H9 (cell line): ENCODE measurements around the gene SAMD15. TPM values are rescaled to one million over a fixed set of nuclear protein-coding genes. Genes with fewer than 3 reads are reported as not detected.

Source experiments
- DNase-seq: peaks from one replicate; pipeline ENCODE4 v3.0.0-alpha.2; 2017
- H2AFZ ChIP-seq: one replicate; pipeline ENCODE4 v1.6.1; 2013; ENCODE audit warnings: mild to moderate bottlenecking, low read length, control low read depth, moderate library complexity
- H2AK5ac ChIP-seq: 2 replicates; pipeline ENCODE4 v1.6.1; 2013; ENCODE audit warnings: low read length, control low read depth, mixed read lengths; ENCODE audit not compliant: insufficient read length
- H2BK120ac ChIP-seq: one replicate; pipeline ENCODE4 v1.6.1; 2013; ENCODE audit warnings: low read depth, mild to moderate bottlenecking, low read length, control low read depth, inconsistent platforms; ENCODE audit not compliant: poor library complexity, severe bottlenecking
- H2BK12ac ChIP-seq: 2 replicates; pipeline ENCODE4 v1.6.1; 2013; ENCODE audit warnings: low read length, control low read depth, mixed read lengths, low read depth; ENCODE audit not compliant: insufficient read length
- H2BK15ac ChIP-seq: 2 replicates; pipeline ENCODE4 v1.6.1; 2013; ENCODE audit warnings: low read depth, low read length, control low read depth
- H2BK20ac ChIP-seq: one replicate; pipeline ENCODE4 v1.6.1; 2013; ENCODE audit warnings: low read depth, mild to moderate bottlenecking, low read length, control low read depth, inconsistent platforms; ENCODE audit not compliant: poor library complexity, severe bottlenecking
- H2BK5ac ChIP-seq: 2 replicates; pipeline ENCODE4 v1.6.1; 2013; ENCODE audit warnings: low read length, control low read depth, mixed read lengths; ENCODE audit not compliant: insufficient read length
- H3K14ac ChIP-seq: 2 replicates; pipeline ENCODE4 v1.6.1; 2013; ENCODE audit warnings: low read length, control low read depth; ENCODE audit not compliant: insufficient read depth
- H3K18ac ChIP-seq: 2 replicates; pipeline ENCODE4 v1.6.1; 2013; ENCODE audit warnings: low read depth, mild to moderate bottlenecking, mixed read lengths, low read length, control low read depth; ENCODE audit not compliant: insufficient read length
- H3K23ac ChIP-seq: 2 replicates; pipeline ENCODE4 v1.6.1; 2013; ENCODE audit warnings: low read length, control low read depth, mixed read lengths, low read depth; ENCODE audit not compliant: insufficient read length
- H3K23me2 ChIP-seq: 2 replicates; pipeline ENCODE4 v1.6.1; 2013; ENCODE audit warnings: low read depth, mild to moderate bottlenecking, mixed read lengths, low read length, control low read depth; ENCODE audit not compliant: insufficient read length, poor library complexity, severe bottlenecking
- H3K27ac ChIP-seq: 2 replicates; pipeline ENCODE4 v1.5.1; 2013; ENCODE audit warnings: low read length, control low read depth, mixed read lengths, low read depth; ENCODE audit not compliant: insufficient read length
- H3K27me3 ChIP-seq: 2 replicates; pipeline ENCODE4 v1.6.1; 2013; ENCODE audit warnings: low read length, control low read depth, inconsistent platforms; ENCODE audit not compliant: insufficient read depth
- H3K4ac ChIP-seq: 2 replicates; pipeline ENCODE4 v1.6.1; 2013; ENCODE audit warnings: low read depth, mild to moderate bottlenecking, control low read depth, inconsistent platforms, low read length, moderate library complexity
- H3K4me1 ChIP-seq: 2 replicates; pipeline ENCODE4 v1.6.1; 2013; ENCODE audit warnings: low read length, control low read depth, inconsistent platforms; ENCODE audit not compliant: insufficient read depth
- H3K4me2 ChIP-seq: 2 replicates; pipeline ENCODE4 v1.6.1; 2013; ENCODE audit warnings: low read length, control low read depth, mixed read lengths; ENCODE audit not compliant: insufficient read length, insufficient read depth
- H3K56ac ChIP-seq: 2 replicates; pipeline ENCODE4 v1.6.1; 2013; ENCODE audit warnings: low read depth, mild to moderate bottlenecking, mixed read lengths, low read length, control low read depth; ENCODE audit not compliant: insufficient read length
- H3K79me1 ChIP-seq: 2 replicates; pipeline ENCODE4 v1.6.1; 2013; ENCODE audit warnings: low read depth, mild to moderate bottlenecking, moderate library complexity, low read length, control low read depth, inconsistent platforms; ENCODE audit not compliant: insufficient read depth, poor library complexity, severe bottlenecking
- H3K79me2 ChIP-seq: 2 replicates; pipeline ENCODE4 v1.6.1; 2013; ENCODE audit warnings: low read length, control low read depth, inconsistent platforms; ENCODE audit not compliant: insufficient read depth
- H3K9ac ChIP-seq: 2 replicates; pipeline ENCODE4 v1.6.1; 2013; ENCODE audit warnings: low read length, control low read depth, mixed read lengths; ENCODE audit not compliant: insufficient read length; ENCODE audit errors: extremely low read depth
- H3K9me3 ChIP-seq: one replicate; pipeline ENCODE4 v1.6.1; 2013; ENCODE audit warnings: low read depth, low read length, inconsistent platforms; ENCODE audit not compliant: control insufficient read depth
- H3T11ph ChIP-seq: one replicate; pipeline ENCODE4 v1.6.1; 2013; ENCODE audit warnings: mild to moderate bottlenecking, low read length, control low read depth, inconsistent platforms
- H4K20me1 ChIP-seq: one replicate; pipeline ENCODE4 v1.6.1; 2013; ENCODE audit not compliant: control insufficient read depth, insufficient read length, insufficient read depth
- H4K5ac ChIP-seq: 2 replicates; pipeline ENCODE4 v1.6.1; 2013; ENCODE audit warnings: low read depth, mild to moderate bottlenecking, mixed read lengths, low read length, control low read depth; ENCODE audit not compliant: insufficient read length
- H4K8ac ChIP-seq: replicated peaks from 2 replicates; pipeline ENCODE4 v1.6.1; 2013; ENCODE audit warnings: low read length, control low read depth, mixed read lengths, low read depth; ENCODE audit not compliant: insufficient read length
- H4K91ac ChIP-seq: 2 replicates; pipeline ENCODE4 v1.6.1; 2013; ENCODE audit warnings: low read depth, mild to moderate bottlenecking, moderate library complexity, mixed read lengths, low read length, control low read depth; ENCODE audit not compliant: insufficient read length
- H3K27ac Mint-ChIP-seq, 3 experiments: 2 replicates in 2 of 3; 3 replicates in 1 of 3; pipeline ENCODE4 v1.8.0; 2020 to 2021; ENCODE audit warnings: mixed read lengths in 3 of 3, mild to moderate bottlenecking in 1 of 3, moderate library complexity in 1 of 3
- H3K27me3 Mint-ChIP-seq: 2 replicates; pipeline ENCODE4 v1.8.0; 2021; ENCODE audit warnings: low read depth, mild to moderate bottlenecking, moderate library complexity, mixed read lengths
- H3K36me3 Mint-ChIP-seq, 3 experiments: 2 replicates in 2 of 3; 3 replicates in 1 of 3; pipeline ENCODE4 v1.8.0; 2020 to 2021; ENCODE audit warnings: low read depth in 3 of 3, mixed read lengths in 3 of 3; ENCODE audit not compliant: insufficient read depth in 1 of 3
- H3K4me1 Mint-ChIP-seq, 2 experiments: 2 replicates each; pipeline ENCODE4 v1.8.0; 2020; ENCODE audit warnings: mixed read lengths in 2 of 2
- H3K4me3 Mint-ChIP-seq, 2 experiments: 2 replicates in 1 of 2; 3 replicates in 1 of 2; pipeline ENCODE4 v1.8.0; 2020 to 2021; ENCODE audit warnings: mild to moderate bottlenecking in 2 of 2, mixed read lengths in 2 of 2, moderate library complexity in 1 of 2
- H3K9me3 Mint-ChIP-seq, 2 experiments: 2 replicates in 1 of 2; 3 replicates in 1 of 2; pipeline ENCODE4 v1.8.0; 2020; ENCODE audit warnings: mild to moderate bottlenecking in 2 of 2, mixed read lengths in 2 of 2, moderate library complexity in 1 of 2
- WGBS: extraction: QIAGEN DNeasy Blood & Tissue Kit; methylation state at CpG from one replicate; pipeline ENCODE4 v1.1.7; 2013; ENCODE audit warnings: missing lambda C conversion rate, low lambda C conversion rate, mixed read lengths; ENCODE audit not compliant: insufficient read length; ENCODE audit errors: extremely low coverage; 5-methylcytosine and 5-hydroxymethylcytosine counted together
- total RNA-seq: library from RNA; stranded (reverse); gene quantifications from 2 replicates; pipeline ENCODE4 v1.2.1, GENCODE V29; 2021
- TF ChIP-seq, protein P1 (sequence below): fragments of 200-600 bp; sonication (generic); conservative IDR thresholded peaks from 3 replicates; pipeline ENCODE4 v1.8.0; 2021; ENCODE audit warnings: antibody characterized with exemption, mild to moderate bottlenecking

SAMD15 gene
- total RNA-seq, 1 experiment from 2014 or later, result 1.1 TPM

DNA sequence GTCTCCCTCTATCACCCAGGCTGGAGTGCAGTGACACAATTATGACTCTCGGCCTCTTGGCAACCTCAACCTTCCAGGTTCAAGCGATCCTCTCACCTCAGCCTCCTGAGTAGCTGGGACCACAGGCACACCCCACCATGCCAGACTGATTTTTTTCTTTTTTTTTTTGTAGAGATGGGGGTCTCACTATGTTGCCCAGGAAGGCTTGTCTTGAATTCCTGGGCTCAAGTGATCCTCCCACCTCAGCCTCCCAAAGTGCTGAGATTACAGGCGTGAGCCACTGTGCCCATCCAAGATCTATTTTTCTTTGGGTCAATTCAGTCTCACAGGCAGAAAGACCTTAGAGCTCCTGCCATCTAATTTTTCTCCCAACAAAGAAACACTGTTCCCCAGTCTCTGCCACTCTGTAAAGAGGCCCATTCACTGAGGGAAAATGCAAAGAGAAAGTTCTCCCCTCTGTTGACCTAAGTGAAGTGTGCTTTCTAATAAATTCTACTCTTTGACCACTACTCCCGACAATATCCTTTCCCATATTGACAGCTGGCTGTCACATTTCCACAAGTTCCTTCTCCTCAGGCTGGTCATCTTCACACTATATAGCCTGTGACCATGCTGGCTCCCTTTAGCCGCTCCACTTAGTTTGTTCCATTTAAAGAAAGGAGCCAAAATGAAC is 23.6 kb upstream of the SAMD15 start:
- Histone ChIP-seq H3K4me2 (no peak overlapping the region), H2BK120ac (no peak overlapping the region), H3K14ac (no peak overlapping the region), H3K23ac (no peak overlapping the region), H3K27ac (no peak overlapping the region), H2BK5ac (no peak overlapping the region), H3K27me3 (no peaks in the 10 kb centered on the region), H4K91ac (no peak overlapping the region), H3K9me3 (no peaks in the 10 kb centered on the region), H4K20me1 (no peaks in the 10 kb centered on the region), H3K4me1 (no peaks in the 10 kb centered on the region), H4K8ac (no peak overlapping the region), H3K23me2 (no peaks in the 10 kb centered on the region), H3T11ph (no peak overlapping the region), H3K9ac (no peak overlapping the region), H4K5ac (no peak overlapping the region), H2AK5ac (no peak overlapping the region), H3K18ac (no peak overlapping the region), H2AFZ (no peak overlapping the region), H2BK12ac (no peak overlapping the region), H3K4ac (no peak overlapping the region), H3K79me2 (no peaks in the 10 kb centered on the region), H2BK15ac (no peak overlapping the region), H3K79me1 (no peaks in the 10 kb centered on the region), H2BK20ac (no peak overlapping the region), H3K56ac (no peak overlapping the region)
- WGBS, result no CpG with 5 or more reads among the region's 5 CpGs
- TF ChIP-seq, protein P1, sequence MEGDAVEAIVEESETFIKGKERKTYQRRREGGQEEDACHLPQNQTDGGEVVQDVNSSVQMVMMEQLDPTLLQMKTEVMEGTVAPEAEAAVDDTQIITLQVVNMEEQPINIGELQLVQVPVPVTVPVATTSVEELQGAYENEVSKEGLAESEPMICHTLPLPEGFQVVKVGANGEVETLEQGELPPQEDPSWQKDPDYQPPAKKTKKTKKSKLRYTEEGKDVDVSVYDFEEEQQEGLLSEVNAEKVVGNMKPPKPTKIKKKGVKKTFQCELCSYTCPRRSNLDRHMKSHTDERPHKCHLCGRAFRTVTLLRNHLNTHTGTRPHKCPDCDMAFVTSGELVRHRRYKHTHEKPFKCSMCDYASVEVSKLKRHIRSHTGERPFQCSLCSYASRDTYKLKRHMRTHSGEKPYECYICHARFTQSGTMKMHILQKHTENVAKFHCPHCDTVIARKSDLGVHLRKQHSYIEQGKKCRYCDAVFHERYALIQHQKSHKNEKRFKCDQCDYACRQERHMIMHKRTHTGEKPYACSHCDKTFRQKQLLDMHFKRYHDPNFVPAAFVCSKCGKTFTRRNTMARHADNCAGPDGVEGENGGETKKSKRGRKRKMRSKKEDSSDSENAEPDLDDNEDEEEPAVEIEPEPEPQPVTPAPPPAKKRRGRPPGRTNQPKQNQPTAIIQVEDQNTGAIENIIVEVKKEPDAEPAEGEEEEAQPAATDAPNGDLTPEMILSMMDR, result no peak
- Mint-ChIP-seq H3K4me1 (no peaks in the 10 kb centered on the region), H3K27me3 (no peaks in the 10 kb centered on the region), H3K36me3 (peaks cover 0 to 12% (median 2%) of the 10 kb centered on the region in 3 experiments; a peak in 4 of 7 replicates), H3K4me3 (no peak overlapping the region), H3K9me3 (no peaks in the 10 kb centered on the region), H3K27ac (no peak overlapping the region)
- DNase-seq, result no peak
